Measurements from ENCODE around the gene UROS.

The UROS gene

DNA sequence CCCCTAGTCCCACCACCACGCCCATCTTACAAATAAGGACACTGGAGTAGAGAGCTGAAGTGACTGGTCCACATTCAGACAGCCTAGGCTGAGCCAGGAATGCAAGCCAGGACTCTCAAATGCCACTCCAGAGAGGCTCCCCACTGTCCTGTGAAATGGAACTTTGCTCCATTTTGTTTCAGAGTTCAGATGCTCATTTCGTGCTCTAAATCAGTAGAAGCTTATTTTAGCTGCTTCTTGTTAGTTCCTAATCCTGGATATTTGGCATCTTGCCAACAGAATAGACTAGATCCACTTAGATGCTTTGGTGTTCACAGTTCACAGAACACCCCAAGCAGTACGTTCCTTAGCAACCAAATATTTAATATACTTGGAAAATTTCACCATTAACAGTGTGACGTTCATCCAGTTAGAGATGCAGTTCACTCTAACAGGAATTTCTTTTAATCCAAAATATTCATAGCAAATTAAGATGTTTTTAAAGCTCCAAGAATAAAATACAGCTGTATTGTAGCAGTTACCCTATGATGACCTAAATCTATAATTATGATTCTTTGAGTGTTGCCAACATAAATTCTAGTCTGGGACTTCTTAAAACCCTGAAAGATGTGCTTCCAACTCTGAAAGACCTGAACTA is 54.7 kb downstream of the UROS start:
- DNase-seq: peak in 1 of 56 donors; percentile 16

DNA sequence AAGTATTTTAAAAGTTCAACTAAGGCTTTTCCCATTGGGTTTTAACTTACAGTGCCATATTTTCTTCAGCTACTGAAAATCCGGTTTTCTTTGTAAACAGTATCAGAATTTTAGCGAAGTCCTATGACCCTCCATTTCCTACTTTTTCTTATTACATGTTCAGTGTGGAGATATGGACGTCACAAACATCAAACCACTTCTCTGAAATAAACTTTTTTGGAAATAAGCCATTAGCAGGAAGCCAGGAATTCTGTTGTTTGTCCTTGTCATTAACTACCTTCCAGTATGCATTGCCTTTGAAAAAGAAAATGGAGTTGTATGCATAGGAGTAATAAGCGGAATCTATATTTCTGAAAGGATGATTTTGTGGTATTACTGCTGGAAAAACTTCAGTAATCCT is 56.5 kb downstream of the UROS start:
- no peak for DNase-seq

DNA sequence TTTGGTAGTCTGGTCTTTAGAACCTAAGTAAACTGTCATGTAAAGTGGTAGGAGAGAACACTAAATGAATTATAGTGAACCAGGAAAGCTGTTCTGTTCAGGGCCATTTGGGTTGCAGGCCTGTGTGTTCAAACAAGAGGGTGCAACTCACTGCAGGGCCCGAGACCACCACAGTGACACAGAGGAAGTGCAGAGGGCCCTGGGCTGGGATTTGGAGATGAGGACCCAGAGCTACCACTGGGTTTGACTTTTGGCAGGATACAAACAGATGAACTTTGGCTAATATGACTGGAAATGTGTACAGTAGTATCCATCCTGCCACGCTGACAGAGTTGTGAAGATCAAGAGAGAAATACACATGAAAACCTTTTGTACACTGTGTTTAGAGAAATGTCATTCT is 57.2 kb downstream of the UROS start:
- DNase-seq: no peak

DNA sequence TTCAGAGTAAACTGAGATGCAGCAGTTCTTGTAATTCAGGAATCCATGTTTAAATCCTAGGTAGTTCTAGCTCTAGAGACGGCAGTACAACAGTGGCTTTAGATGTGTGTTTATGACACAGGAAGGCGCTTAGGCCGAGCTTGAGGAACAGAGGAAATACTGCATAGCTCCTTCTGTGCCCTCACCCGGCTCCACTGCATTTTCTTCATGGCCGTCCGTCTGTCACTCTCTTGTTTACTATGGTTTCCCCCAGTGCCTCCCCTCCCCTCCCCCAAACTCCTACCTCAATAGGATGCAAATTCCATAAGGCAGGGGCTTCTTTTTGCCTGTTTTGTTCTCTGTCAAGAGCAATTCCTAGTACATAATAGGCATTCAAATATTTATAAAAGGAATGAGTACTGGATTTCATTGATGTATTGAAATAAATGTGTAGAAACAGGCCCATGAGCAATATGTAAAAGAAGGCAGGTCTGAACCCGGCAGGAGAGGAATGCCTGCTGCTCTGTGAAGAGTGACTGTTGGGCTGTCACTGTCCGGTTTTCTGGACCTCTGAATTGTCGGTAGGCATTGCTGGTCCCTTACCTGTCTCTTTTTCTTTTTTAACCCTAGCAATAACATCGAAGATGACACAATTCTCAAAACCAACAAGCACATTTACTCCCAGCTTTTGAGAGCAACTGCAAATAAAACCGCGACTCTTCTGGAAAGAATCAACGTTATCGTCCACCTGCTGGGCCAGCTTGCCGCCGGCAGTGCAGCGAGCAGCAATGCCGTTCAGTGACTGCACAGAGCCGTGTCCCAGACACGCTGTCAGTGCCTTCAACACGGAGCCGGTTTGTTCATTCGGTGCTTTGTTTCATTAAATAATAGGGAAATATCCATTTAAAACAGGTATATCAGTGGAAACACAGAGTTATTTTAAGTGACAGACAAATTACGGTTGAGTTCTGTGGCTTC is 60.1 kb downstream of the UROS start:
- no peak for DNase-seq

DNA sequence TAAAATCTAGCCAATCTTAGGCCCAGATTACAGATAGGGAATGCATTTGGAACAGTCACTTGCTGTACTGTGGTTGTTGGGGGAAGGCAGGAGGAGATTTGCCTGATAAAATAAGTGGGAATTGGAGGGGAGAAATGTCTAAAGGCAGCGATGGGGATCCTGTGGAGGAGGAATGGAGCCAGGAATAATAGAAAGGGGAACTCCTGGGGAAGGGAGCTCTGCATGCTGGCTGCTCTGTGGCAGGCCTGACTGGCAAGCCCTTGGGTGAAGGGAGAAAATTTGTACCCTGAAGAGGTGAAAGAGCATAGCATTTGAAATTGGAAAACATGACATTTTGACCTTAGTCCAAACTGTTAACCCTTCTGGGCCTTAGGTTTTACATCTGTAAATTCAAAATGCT is 61.1 kb downstream of the UROS start:
- no peak for DNase-seq

DNA sequence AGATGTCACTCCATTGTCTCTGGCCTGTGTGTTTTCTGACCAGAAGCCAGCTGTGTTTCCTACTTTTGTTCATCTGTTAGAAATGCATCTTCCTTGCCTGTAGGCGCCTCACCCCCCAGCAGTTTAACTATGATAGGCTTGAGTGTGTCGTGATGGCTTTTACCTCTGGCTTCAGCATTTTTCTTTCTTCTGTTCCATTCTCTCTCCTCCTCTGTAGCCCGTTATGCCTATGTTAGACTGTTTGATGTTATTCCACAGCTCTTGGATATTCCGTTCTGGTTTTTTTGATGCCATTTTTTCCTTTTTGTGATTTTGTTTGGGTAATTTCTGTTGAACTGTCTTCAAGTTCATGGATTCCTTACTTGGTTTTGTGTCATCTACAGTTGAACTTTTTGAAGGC is 65.3 kb downstream of the UROS start:
- no peak for DNase-seq

DNA sequence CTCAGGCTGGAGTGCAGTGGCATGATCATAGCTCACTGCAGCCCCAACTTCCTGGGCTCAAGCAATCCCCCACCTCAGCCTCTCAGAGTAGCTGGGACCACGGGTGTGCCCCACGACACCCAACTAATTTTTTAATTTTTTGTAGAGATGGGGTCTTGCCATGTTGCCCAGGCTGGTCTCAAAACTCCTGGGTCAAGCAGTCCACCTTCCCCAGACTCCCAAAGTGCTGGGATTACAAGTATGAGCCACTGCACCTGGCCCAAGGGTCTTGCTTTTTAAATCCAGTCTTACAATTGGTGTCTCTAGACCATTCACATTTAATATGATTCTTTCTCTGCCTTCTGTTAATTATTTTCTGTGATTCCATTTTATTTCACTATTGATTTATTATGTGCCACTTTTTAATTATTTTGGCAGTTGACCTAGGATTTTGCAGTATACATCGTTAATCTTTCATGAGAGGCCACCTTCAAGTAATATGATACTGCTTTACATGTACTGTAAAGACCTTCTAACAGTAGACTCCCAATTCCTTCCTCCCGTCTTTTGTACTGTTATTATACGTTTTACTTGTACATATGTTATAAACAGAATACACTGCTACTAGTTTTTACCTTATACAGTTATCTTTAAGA is 66.1 kb downstream of the UROS start:
- DNase-seq: no peak

DNA sequence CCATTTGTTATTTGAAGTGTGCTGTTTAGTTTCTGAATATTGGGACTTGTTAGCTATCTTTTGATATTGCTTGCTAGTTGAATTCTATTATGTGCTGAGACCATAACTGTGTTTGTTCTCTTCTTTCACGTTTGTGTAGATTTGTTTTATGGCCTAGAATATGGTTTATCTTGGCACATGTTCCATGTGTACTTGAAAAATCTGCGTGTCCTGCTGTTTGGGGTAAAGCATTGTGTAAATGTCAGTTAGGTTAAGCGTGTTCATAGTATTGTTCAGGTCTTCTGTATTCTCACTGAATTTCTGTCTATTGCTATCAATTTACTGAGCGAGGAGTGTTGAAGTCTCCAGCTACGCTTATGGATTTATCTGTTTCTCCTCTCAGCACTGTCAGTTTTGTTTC is 66.9 kb downstream of the UROS start:
- DNase-seq: no peak

DNA sequence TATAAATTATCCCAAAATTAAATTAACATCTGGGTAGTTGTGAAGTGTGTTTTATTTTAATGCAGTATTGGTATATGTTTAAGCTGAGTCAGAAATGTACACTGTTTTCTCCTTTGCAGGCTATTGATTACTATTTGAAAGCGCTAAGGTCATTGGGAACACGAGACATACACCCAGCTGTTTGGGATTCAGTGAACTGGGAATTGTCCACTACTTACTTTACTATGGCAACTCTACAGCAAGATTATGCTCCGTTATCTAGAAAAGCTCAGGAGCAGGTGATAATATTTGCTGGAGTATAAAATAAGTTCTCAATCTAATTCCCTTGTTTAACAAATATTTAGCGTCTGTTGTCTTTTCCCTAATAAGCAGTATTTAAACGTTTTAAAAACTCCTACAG is 75.6 kb downstream of the UROS start:
- DNase-seq: no peak

DNA sequence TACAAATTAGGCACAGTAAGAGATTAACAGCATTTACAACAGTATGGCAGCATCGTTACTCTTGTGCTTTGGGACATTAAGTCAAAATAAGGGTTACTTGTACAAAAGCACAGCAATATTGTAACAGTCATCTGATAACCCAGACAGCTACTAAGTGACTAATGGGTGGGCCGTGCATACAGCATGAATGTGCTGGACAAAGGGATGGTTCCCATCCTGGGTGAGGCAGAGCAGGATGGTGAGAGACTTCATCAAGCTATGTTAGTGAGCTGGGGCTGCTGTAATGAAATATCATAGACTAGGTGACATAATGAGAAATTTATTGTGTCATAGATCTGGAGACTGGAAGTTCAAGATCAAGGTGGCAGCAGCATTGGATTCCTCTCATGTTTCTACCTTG is 78.1 kb downstream of the UROS start:
- DNase-seq: no peak

DNA sequence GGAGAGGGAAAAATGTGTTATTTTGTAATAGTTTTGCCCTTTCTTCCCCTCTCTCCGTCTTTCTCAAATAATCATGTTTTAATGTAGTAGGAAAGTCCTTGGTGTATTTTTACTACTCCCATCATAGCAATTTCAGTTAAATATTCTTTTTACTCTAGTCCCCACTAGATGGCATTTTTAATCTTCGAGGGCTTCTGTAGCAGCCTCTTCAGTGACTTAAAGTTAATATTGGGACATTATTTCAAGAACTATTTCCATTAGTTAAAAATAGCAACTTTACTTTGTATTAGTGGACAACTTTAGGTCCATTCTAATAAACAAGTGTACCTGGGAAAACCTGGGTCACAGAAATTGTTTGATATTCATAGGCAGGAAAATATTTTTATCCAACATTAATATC is 80.6 kb downstream of the UROS start:
- DNase-seq: no peak

DNA sequence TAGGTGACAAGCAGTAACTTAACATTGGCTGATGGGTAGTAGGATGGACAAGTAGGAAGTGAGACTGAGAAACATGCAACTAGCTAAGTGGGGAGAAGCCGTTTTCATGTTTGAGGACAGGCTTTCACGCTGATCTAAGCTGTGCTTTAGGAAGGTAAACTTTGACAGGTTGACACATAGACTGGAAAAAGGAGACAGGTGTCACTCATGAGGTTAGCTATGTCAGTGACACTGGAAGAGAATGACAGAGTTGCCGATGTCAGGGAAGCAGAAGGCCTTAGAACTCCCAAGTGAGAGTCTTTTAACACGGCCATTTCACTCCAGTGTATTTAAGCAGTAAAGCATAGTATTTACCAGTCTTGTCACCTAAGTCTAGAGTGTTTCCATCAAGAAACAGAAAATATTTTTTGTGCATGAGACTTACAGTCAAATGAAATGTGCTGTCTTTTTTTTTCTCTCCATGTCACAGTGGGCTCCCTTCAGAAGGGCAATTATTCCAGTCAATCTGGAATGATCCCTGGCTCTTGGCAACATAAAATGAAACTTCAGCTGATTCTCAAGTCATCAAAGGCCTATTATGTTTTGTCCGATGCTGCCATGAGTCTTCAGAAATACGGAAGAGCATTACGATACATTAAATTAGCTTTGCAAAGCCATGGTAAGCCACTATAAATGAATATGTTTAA is 82.9 kb downstream of the UROS start:
- DNase-seq: no peak

All from amygdala (tissue), 56 donors.